KOPT-K1 (cell line): Measurements from ENCODE around the gene SORCS2.

Experiments
- H3K27ac ChIP-seq: fragments of 200-600 bp; sonication (generic); 2 replicates; pipeline ENCODE4 v1.5.1; 2016; ENCODE audit warnings: antibody characterized with exemption, mild to moderate bottlenecking, low read depth, low read length; ENCODE audit not compliant: poor library complexity, severe bottlenecking
- H3K36me3 ChIP-seq: fragments of 200-600 bp; sonication (generic); 2 replicates; pipeline ENCODE4 v1.5.1; 2017; ENCODE audit warnings: antibody characterized with exemption, mild to moderate bottlenecking, low read length, moderate library complexity; ENCODE audit not compliant: insufficient read depth
- H3K9me3 ChIP-seq: fragments of 200-600 bp; sonication (generic); 2 replicates; pipeline ENCODE4 v1.5.1; 2017; ENCODE audit warnings: antibody characterized with exemption, low read length, mild to moderate bottlenecking; ENCODE audit not compliant: insufficient read depth, poor library complexity, severe bottlenecking

SORCS2 gene

GRCh38 chr4:7521666-7522065 lies 329.3 kb downstream of the SORCS2 start:
- Histone ChIP-seq H3K27ac (no peak overlapping the region), H3K36me3 (no peaks in the 10 kb centered on the region), H3K9me3 (no peaks in the 10 kb centered on the region)

DNA sequence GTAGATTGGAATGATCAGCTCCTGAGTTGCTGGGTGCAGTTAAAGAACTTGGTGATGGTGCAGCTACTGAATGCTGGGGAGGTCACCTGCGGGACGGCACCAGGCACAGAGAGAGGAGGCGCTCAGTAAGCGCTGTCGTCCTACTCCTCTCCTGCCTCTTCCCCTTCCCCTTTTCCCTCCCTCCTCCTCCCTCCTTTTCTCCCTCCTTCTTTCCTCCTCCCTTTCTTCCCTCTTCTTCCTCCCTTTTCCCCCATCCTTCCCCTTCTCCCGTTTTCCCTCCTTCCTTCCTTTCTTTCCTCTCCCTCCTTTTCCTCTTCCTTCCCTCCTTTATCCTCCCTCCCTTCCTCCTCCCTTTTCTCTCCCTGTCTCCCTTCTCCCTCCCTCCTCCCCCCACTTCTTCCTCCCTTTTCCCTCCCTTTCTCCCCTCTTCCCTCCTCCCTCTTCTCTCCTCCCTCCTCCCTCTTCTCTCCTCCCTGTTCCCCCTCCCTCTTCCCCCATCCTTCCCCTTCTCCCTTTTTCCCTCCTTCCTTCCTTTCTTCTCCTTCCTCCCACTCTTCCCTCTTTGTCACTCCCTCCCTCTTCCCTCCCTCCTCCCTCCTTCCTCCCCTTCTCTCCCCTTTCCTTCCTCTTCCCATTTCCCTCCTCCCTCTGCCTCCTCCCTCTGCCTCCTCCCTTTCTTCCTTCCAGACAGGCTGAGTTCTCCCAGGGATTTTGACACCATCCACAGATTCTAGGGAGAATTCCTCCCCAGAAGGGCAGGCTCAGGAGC lies 330.3 kb downstream of the SORCS2 start:
- H3K27ac ChIP-seq, result no peak overlapping the region
- H3K36me3 ChIP-seq, result no peaks in the 10 kb centered on the region
- no peaks in the 10 kb centered on the region for H3K9me3 ChIP-seq

DNA sequence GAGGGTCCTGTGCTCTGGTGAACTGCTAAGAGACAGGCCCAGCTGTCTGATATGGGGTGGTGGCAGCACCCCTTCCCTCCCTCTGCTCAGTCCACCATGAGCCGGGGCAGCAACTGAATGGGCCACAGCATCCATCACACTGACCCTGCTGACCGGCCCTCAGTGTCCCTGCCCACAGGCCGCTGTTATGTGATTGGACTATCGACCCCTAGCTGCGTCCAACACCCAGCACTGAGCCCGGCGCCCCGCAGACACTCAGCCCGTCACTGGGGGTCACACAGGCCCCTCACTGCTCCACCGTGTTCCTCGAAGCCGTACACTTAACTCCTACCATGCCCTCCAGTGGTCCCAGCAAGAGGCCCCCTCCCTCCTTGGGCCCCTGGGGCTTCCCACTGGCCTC lies 331.2 kb downstream of the SORCS2 start:
- H3K27ac ChIP-seq, result no peak overlapping the region
- H3K36me3 ChIP-seq, result no peaks in the 10 kb centered on the region
- H3K9me3 ChIP-seq, result no peaks in the 10 kb centered on the region

- Histone ChIP-seq H3K27ac (no peak overlapping the region), H3K9me3 (no peaks in the 10 kb centered on the region), H3K36me3 (no peaks in the 10 kb centered on the region)
Measured at GRCh38 chr4:7524064-7524682, 331.8 kb downstream of the SORCS2 start.

- Histone ChIP-seq H3K27ac (no peak overlapping the region), H3K9me3 (no peaks in the 10 kb centered on the region), H3K36me3 (no peaks in the 10 kb centered on the region)
Measured at GRCh38 chr4:7524843-7525242, 332.5 kb downstream of the SORCS2 start.

GRCh38 chr4:7526491-7526890 lies 334.2 kb downstream of the SORCS2 start:
- H3K9me3 ChIP-seq, result no peaks in the 10 kb centered on the region
- no peaks in the 10 kb centered on the region for H3K36me3 ChIP-seq
- H3K27ac ChIP-seq, result no peak overlapping the region

GRCh38 chr4:7526929-7527535 lies 334.7 kb downstream of the SORCS2 start:
- no peaks in the 10 kb centered on the region for H3K36me3 ChIP-seq
- no peaks in the 10 kb centered on the region for H3K9me3 ChIP-seq
- H3K27ac ChIP-seq, result no peak overlapping the region

DNA sequence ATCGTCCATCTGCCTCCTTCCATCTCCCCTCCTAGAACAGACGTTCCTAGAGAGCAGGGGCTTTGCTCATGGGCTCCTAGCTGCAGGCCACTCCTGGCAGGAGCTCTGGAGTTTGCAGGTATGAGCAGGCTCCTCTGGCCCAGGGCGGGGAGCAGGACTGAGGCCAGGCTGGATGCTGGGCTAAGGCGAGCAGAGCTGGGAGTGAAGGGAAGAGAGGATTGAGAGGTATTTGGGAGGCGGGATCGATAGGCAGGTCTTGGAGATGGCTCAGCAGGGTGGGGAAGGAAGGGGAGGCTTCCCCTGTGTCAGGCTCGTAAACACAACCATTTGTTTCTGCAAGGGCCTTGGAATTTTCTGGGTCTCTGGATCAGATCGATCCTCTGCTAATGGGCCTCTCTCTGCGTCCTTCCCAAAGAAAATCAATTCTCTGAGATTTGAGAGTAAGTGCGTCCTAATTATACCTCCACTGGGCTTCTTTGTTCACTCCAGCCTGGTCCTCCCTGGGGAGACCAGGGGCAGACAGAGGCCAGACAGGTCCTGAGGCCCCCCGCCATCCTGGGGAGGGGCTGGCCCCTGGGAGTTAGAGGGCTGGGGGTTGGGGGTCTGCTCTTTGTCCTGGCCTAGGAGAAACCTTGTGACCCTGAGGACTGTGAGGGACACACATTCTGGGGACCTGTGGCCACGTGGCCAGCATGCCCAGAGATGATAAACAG lies 337.2 kb downstream of the SORCS2 start:
- no peaks in the 10 kb centered on the region for H3K9me3 ChIP-seq
- H3K36me3 ChIP-seq, result no peaks in the 10 kb centered on the region
- H3K27ac ChIP-seq, result no peak overlapping the region

DNA sequence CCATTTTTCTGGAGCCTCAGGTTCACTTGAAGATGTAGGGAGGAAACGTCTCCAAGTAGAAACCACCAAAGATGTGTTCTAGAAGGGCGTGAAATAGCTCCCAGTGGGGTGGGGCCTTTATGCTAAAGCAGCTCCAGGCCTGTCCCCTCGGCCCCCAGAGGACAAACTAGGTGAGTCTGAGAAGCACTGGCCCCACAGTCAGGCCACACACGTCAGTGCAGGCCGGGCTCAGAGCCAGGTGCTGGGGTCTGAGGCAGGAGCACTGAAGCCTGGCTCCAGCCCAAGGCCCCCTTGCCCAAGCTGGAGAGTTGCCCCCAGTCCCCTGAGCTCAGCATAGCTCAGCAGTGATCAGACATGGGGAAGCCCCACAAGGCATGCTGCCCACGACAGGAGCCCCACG lies 337.7 kb downstream of the SORCS2 start:
- H3K36me3 ChIP-seq, result no peaks in the 10 kb centered on the region
- no peaks in the 10 kb centered on the region for H3K9me3 ChIP-seq
- H3K27ac ChIP-seq, result no peak overlapping the region

DNA sequence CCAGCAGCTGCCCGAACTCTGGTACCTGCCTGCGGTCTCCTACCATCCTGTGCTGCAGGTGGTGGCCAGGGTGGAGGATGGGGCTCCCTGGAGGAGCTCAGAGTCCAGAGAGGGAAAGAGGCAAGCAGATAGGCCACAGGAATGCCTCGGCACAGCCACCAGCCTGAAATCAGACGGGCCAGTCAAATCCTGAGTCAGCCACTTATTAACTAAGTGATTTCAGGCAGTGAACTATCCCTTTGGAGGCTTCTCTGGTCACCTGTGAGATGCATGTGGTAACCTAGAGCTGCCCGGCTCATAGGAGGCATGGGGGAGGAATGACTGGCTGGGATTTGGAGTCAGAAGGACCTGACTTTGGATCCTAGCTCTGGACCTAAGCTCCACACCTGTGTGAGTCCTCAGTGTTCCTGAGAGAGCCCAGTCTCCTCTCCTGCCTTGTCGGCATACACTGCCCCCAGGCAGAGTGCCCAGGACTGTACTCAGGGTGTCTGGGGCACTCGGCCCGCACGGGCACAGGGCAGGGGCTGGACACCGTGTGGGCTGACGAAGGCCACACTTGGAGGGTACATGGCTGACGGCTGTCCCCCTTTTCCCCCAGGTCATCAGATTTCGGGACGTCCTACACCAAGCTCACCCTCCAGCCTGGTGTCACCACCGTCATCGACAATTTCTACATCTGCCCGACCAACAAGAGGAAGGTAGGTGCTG lies 338.7 kb downstream of the SORCS2 start:
- Histone ChIP-seq H3K9me3 (no peaks in the 10 kb centered on the region), H3K27ac (no peak overlapping the region), H3K36me3 (no peaks in the 10 kb centered on the region)

GRCh38 chr4:7531640-7531994 lies 339.3 kb downstream of the SORCS2 start:
- Histone ChIP-seq H3K36me3 (no peaks in the 10 kb centered on the region), H3K27ac (no peak overlapping the region), H3K9me3 (no peaks in the 10 kb centered on the region)

DNA sequence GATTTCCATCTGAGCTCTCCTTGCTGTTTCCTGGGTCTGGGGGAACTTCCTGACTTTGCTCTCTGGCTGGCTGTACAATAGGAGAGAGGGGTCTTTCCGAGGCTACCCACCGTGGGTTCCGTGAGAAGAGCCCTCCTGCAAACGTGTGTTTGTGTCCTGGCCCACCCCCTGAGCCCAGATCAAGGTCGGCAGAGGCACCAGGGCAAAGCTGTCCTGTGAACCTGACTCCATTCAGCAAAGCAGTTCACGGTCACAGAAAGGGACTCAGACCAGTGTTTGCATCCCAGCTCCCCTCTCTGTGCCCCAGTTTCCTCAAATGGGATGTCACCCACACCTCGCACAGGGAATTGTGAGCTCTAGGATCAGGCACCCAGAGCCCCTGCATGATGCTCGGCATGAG lies 339.7 kb downstream of the SORCS2 start:
- Histone ChIP-seq H3K9me3 (no peaks in the 10 kb centered on the region), H3K27ac (no peak overlapping the region), H3K36me3 (no peaks in the 10 kb centered on the region)

- no peaks in the 10 kb centered on the region for H3K9me3 ChIP-seq
- H3K27ac ChIP-seq, result no peak overlapping the region
- H3K36me3 ChIP-seq, result no peaks in the 10 kb centered on the region
Measured at GRCh38 chr4:7533267-7533666, 340.9 kb downstream of the SORCS2 start.

GRCh38 chr4:7535094-7535493 lies 342.8 kb downstream of the SORCS2 start:
- Histone ChIP-seq H3K36me3 (no peaks in the 10 kb centered on the region), H3K27ac (no peak overlapping the region), H3K9me3 (peaks cover 7% of the 10 kb centered on the region)

GRCh38 chr4:7535619-7536018 lies 343.3 kb downstream of the SORCS2 start:
- no peaks in the 10 kb centered on the region for H3K36me3 ChIP-seq
- peaks cover 7% of the 10 kb centered on the region for H3K9me3 ChIP-seq

More at GRCh38 chr4:7535619-7536018, 343.3 kb downstream of the SORCS2 start:
- H3K27ac ChIP-seq, result no peak overlapping the region
